Fibroblast of skin of left quadriceps (primary cell): ENCODE results near the gene KCNA5.

Experiments used
- DNase-seq, 2 experiments: peaks; one replicate each; pipeline ENCODE4 v3.0.0-alpha.2; 2013; ENCODE audit warnings: low read depth in 2 of 2

KCNA5 gene

DNA sequence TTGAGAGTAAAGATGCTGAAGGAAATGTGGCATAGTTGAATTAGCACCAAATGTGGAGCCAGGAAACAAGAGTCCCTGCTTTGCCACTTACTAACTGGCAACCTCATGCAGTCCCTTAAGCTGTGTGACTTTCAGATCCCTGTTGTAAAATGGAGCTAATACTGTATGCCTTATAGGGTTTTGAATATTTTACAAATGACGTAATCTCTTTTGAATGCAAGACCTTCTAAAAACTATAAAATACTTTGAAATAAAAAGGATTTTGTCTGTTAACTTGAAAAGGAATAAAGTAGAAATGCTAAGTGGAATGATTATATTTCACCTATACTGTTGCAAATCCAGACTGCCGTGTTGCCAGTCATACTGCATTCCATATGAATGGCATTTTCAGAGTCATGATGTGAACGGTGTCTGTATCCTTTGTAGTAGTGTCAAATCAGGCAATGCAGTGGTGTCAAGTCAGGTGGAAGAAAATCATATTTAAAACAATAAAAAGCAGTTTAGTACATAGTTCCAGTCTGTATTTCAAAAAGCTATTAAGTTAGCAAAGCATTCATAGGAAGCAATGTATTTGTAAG, 21.3 kb downstream of the KCNA5 start:
- DNase-seq: no peak

GRCh38 chr12:5066251-5066650, 22.6 kb downstream of the KCNA5 start:
- DNase-seq: no peak

GRCh38 chr12:5068126-5068525, 24.4 kb downstream of the KCNA5 start:
- DNase-seq: no peak

DNA sequence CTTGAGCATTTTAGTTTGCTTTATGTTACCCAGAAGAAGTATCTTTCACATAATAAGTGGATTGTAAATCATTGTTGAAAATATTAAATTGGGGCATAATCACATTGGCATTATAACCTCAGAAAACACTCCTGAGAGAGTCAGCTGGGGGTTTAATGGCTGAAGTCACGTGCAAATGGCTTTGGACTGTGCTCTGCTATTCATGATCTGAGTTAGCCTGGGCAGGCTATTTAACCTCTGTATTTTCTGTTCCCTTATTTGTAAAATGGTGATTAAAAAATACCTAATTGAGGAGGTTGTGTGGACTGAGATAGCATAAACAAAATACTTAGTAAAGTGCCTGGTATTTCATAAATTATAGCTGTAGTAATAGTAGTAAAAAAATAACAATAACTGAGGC, 24.9 kb downstream of the KCNA5 start:
- DNase-seq: no peak

DNA sequence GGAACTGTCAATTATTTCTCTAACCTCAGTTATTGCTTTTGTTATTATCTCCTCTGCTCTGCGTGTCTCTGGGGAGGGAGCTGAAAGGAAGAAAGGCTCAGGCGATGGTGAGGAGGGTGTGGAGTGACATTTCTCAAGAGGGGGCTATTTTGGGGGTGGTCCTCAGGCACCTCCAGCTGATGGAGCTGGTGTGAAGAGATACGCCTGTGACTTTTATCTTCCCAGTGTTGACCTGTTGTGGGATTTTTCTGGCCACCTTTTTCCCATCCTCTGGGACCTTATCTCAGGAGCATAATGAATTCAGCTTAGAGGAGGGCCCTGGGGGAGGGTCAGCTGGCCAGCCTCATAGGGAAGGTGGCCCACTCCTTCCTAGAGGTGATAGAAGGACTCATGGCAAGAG, 26.4 kb downstream of the KCNA5 start:
- DNase-seq: no peak

DNA sequence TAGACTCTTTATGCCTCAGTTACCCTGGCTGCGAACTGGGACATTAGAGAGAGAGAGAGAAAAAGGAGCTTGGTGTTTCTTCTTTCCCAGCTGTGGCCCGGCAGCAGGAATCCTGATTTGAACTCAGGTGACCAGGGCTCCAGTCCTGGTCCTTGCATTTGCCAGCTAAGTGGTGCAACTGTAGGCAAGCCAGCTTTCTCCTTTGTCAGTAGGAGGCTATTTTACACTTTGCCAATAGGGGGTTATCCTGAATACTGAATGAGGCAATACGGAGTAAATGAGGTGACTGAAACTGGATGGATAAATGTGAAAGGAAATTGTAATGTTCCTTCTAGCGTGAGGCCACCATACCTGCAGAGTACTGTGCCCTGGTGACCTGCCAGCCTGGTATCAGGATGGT, 27.8 kb downstream of the KCNA5 start:
- no peak for DNase-seq

GRCh38 chr12:5072311-5072710, 28.6 kb downstream of the KCNA5 start:
- DNase-seq: no peak

- DNase-seq: no peak
These were observed 29.4 kb downstream of the KCNA5 start for GRCh38 chr12:5073054-5073453.

GRCh38 chr12:5073853-5074252, 30.2 kb downstream of the KCNA5 start:
- peak; percentile 29 to 36 for DNase-seq

- no peak for DNase-seq
These were observed 33.1 kb downstream of the KCNA5 start for GRCh38 chr12:5076761-5077160.

- DNase-seq: no peak
These were observed 34.7 kb downstream of the KCNA5 start for GRCh38 chr12:5078423-5078822.

DNA sequence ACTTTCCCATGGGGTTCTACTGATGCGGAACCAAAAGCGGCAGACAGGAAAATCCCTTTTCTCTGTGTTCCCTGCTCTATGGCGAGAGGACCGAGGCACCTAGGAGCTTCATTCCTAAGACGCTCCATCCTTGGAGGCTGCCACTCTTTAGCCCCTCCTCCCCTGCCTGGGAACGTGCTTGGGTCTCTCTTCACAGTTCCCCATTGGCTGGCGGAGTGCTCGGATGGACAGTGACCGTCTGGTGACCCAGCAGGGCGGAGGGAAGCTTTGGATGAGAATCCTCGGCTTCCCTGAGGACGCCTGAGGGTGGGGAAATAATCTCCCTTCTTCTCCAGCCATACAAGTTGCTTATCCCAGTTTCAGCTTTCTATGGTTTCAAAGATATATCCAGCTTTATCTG, 37.3 kb downstream of the KCNA5 start:
- no peak for DNase-seq

DNA sequence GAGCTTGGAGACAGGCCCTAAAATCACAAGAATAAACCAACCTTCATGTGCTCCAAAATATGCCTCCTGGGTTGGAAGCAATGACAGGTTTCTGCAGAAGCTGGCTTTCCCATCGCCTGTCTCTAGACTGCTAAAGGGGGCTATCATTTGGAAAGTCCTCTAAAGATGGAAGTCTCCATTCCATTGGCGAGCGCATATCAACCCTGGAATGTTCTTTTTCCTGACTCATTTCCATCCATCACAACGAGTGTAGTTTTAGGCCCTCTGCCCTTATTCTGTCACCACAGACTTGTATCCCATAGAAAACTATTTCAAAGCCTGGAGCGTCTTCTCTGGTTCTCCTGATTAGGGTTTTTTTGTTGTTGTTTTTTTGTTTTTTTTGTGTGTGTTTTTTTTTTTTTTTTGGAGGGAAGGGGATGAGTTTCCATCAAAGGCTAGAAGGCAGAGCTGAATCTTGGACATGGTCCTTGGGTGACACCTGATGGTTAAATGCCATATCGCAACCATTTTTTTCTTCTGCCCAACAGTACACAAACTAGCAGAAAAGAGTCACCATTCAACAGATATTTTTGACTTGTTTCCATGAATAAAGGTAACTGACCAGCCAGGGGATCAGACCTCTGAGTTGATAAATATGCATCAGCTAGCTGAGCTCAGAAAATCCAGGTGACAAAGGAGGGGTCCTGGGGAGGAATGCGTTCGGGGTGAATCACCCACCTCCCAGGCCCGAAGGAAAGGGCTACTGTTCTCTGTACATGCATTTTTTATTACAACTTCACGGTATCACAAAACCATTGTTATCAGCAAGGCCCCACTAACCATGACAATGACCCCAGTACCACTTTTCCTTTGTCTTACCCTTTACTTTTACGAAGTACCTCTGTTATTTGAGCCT, 40.5 kb downstream of the KCNA5 start:
- peak in 1 of 2 experiments; percentile 43 for DNase-seq

- peak; percentile 90 to 92 for DNase-seq
These were observed 42.2 kb downstream of the KCNA5 start for GRCh38 chr12:5085896-5086295.

- DNase-seq: no peak
These were observed 44.3 kb downstream of the KCNA5 start for GRCh38 chr12:5087831-5088554.

DNA sequence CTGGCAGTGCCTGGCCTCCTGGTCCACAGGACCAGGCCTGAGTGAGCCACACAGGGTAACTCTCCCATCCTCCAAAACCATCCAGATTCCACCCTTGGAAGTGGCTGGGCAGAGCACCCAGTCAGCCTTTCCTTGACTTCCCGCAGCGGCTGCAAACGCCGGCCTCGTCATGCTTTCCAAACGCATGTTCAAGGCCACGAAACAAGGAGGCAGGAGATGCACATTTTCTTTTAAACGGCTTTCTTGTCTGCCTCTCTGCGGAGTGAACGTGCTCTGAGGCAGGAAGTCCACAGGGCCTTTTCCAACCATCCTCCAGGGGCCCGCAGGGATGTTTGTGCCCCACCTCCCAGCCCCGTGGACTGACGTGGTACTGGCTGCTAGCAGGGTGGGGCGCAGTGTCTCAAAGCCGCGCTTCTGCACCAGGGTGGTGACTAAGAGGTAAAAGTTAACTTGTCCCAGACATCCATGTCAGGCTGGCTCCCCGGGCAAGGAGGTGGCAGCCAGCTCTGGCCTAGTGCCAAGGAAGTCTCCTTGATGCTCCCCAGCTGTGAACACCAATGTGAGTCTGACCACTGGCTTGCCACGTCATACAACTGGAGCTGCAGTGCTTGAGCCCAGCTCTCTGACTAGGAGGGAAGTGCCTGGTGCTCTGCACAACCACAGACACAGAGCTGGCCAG, 45.0 kb downstream of the KCNA5 start:
- DNase-seq: no peak

GRCh38 chr12:5094551-5094950, 50.9 kb downstream of the KCNA5 start:
- no peak for DNase-seq

DNA sequence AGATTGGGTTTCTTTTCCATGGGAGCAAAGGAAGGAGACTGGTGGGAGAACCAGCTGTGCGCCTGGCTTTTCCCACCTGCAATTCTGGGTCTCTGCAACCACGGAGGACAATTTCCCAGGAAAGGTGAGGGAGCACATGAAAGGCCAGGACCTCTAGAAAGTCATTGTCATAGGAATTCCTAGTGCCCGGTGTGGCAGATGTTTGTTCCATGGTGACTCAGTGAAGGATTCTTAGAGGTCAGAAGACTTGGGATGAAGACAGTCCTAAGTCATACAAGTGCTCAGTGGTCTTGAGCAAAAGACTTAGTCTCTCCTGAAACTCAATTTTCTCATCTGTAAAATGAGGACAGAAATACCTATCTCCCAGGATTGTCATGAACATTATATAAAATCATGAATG, 51.3 kb downstream of the KCNA5 start:
- DNase-seq: no peak
